Spleen (tissue), 11 donors: ENCODE results near the gene SEC24D. TPM values are rescaled to one million over a fixed set of nuclear protein-coding genes. Genes with fewer than 3 reads are reported as not detected.

Experiments used
- DNase-seq: peaks from one replicate; pipeline ENCODE4 v3.0.0-alpha.2; 2020
- H3K27ac ChIP-seq, 8 donors: fragments of 200-600 bp; sonication (generic) in 7 of 8; 1 replicate in 4 of 8; 2 replicates in 4 of 8; pipeline versions ENCODE4 v1.5.0 to v1.8.0; 2016 to 2021; ENCODE audit warnings: inconsistent platforms in 4 of 8, mild to moderate bottlenecking in 4 of 8, moderate library complexity in 1 of 8
- H3K27me3 ChIP-seq, 7 donors: fragments of 200-600 bp; sonication (generic) in 6 of 7; replicated peaks in 1 of 7; 1 replicate in 4 of 7; 2 replicates in 3 of 7; pipeline versions ENCODE4 v1.5.0 to v1.8.0; 2016 to 2021; ENCODE audit warnings: inconsistent platforms in 3 of 7, mild to moderate bottlenecking in 1 of 7
- H3K36me3 ChIP-seq, 6 donors: fragments of 200-600 bp; sonication (generic) in 5 of 6; 1 replicate in 4 of 6; 2 replicates in 2 of 6; pipeline versions ENCODE4 v1.5.0 to v1.8.0; 2016 to 2021; ENCODE audit warnings: inconsistent platforms in 2 of 6
- H3K4me1 ChIP-seq, 6 donors: fragments of 200-600 bp; sonication (generic) in 5 of 6; 1 replicate in 3 of 6; 2 replicates in 3 of 6; pipeline versions ENCODE4 v1.5.0 to v1.8.0; 2016 to 2021; ENCODE audit warnings: inconsistent platforms in 3 of 6
- H3K4me3 ChIP-seq, 8 donors: fragments of 200-600 bp; sonication (generic) in 7 of 8; 1 replicate in 4 of 8; 2 replicates in 4 of 8; pipeline versions ENCODE4 v1.5.0 to v1.8.0; 2016 to 2021; ENCODE audit warnings: inconsistent platforms in 4 of 8, mild to moderate bottlenecking in 4 of 8, moderate library complexity in 2 of 8
- H3K9me3 ChIP-seq, 8 donors: fragments of 200-600 bp; sonication (generic) in 7 of 8; 1 replicate in 4 of 8; 2 replicates in 4 of 8; pipeline versions ENCODE4 v1.5.0 to v1.8.0; 2016 to 2021; ENCODE audit warnings: inconsistent platforms in 4 of 8
- CTCF ChIP-seq, 11 experiments: fragments of 200-600 bp in 7 of 11; fragments of 450-650 bp in 4 of 11; sonication (generic) in 4 of 11; IDR thresholded peaks in 8 of 11; conservative IDR thresholded peaks in 3 of 11; 1 replicate in 7 of 11; 2 replicates in 4 of 11; pipeline versions ENCODE4 v1.4.0 to v1.8.0; 2016 to 2021; ENCODE audit warnings: antibody characterized with exemption in 11 of 11, inconsistent platforms in 4 of 11, mild to moderate bottlenecking in 1 of 11
- POLR2A ChIP-seq, 3 donors: fragments of 450-650 bp; IDR thresholded peaks; one replicate each; pipeline ENCODE4 v1.5.1; 2017; ENCODE audit warnings: antibody characterized with exemption in 3 of 3, mild to moderate bottlenecking in 1 of 3
- POLR2AphosphoS5 ChIP-seq, 3 donors: sonication (generic); formaldehyde crosslinking; IDR thresholded peaks; one replicate each; pipeline ENCODE4 v1.5.1; 2017; ENCODE audit warnings: antibody characterized with exemption in 3 of 3
- WGBS, 5 donors: extraction: QIAGEN DNeasy Blood & Tissue Kit in 3 of 5; methylation state at CpG; one replicate each; pipeline versions ENCODE4 v1.1.5 to v1.1.7; 2013 to 2018; 5-methylcytosine and 5-hydroxymethylcytosine counted together
- intact Hi-C: fragments of 100-400 bp; cut with DNase I; formaldehyde crosslinking; loops from one replicate; pipeline ENCODE4 v1.15.0; 2023; ENCODE audit warnings: low total_unique reads
- polyA plus RNA-seq, 3 donors: library from polyadenylated mRNA; stranded (reverse); fragments of 200-250 nt; gene quantifications; one replicate each; pipeline ENCODE4 v1.2.1, GENCODE V29; 2013
- total RNA-seq, 7 donors: library from RNA; depleted of rRNA in 3 of 7; stranded (reverse); fragments of >200 nt in 3 of 7; fragmentation: NEBNext Ultra II Directional in 4 of 7; extraction: Animal tissue kit (Norgen Biotek cat#: 25700) in 4 of 7; gene quantifications; one replicate each; pipeline versions ENCODE4 v1.1.0 to v1.2.1, GENCODE V29; 2016 to 2021
- donor health status: healthy with polysubstance abuse.
- donor health status: DM: no; HTN: no; CAD: no; lungs with moderate emphysema.
- donor health status: DM: no; HTN: no; CAD: no.
- donor health status: Bipolar disorder and iron deficiency.
- donor health status: healthy.
- donor health status: DM: no; HTN: no; CAD: no.
- donor health status: DM: yes; HTN: yes; CAD: no.

The SEC24D gene
- total and polyA plus RNA-seq, 10 donors, result 5.2 to 75.8 (median 55.2) TPM

- H3K9me3 ChIP-seq, result no peaks in the 10 kb centered on the region
- peaks cover 0 to 7% (median 1%) of the 10 kb centered on the region in 6 donors for H3K4me1 ChIP-seq
- no peak overlapping the region for H3K27ac ChIP-seq
- TF ChIP-seq CTCF (IDR thresholded peaks at IDR 0.05 in 8 of 11, conservative IDR thresholded peaks at IDR 0.05 in 3 of 11), result no peak
- no peak for TF ChIP-seq POLR2AphosphoS5 (IDR thresholded peaks at IDR 0.05)
- TF ChIP-seq POLR2A (IDR thresholded peaks at IDR 0.05), result no peak
- peaks cover 0 to 100% (median 60%) of the 10 kb centered on the region in 6 donors for H3K36me3 ChIP-seq
- intact Hi-C loops, result no loop called here
- no peaks in the 10 kb centered on the region for H3K27me3 ChIP-seq
- WGBS, 5 donors, result 88 to 100% (median 94%) methylated on average over 1 of the region's 1 CpG
- no peak overlapping the region for H3K4me3 ChIP-seq
- DNase-seq, result no peak
Measured at GRCh38 chr4:118803253-118803652, 32.7 kb downstream of the SEC24D start.

GRCh38 chr4:118801895-118802575 lies 33.9 kb downstream of the SEC24D start:
- Histone ChIP-seq H3K36me3 (peaks cover 0 to 100% (median 63%) of the 10 kb centered on the region in 6 donors), H3K9me3 (no peaks in the 10 kb centered on the region), H3K27ac (no peak overlapping the region), H3K4me1 (peaks cover 0 to 7% (median 1%) of the 10 kb centered on the region in 6 donors), H3K27me3 (no peaks in the 10 kb centered on the region), H3K4me3 (no peak overlapping the region)
- WGBS, 5 donors, result 75 to 93% (median 85%) methylated on average over 1 of the region's 1 CpG
- DNase-seq, result no peak
- intact Hi-C loops, result no loop called here
- TF ChIP-seq POLR2A (IDR thresholded peaks at IDR 0.05) (no peak), POLR2AphosphoS5 (IDR thresholded peaks at IDR 0.05) (no peak), CTCF (IDR thresholded peaks at IDR 0.05 in 8 of 11, conservative IDR thresholded peaks at IDR 0.05 in 3 of 11) (no peak)

- no peaks in the 10 kb centered on the region for H3K27me3 ChIP-seq
- intact Hi-C loops, result no loop called here
- no peak overlapping the region for H3K4me3 ChIP-seq
- DNase-seq, result no peak
- H3K4me1 ChIP-seq, result peaks cover 0 to 7% (median 1%) of the 10 kb centered on the region in 6 donors
- no peak overlapping the region for H3K27ac ChIP-seq
- no peak for TF ChIP-seq POLR2A (IDR thresholded peaks at IDR 0.05)
- TF ChIP-seq POLR2AphosphoS5 (IDR thresholded peaks at IDR 0.05), result no peak
- no peak for TF ChIP-seq CTCF (IDR thresholded peaks at IDR 0.05 in 8 of 11, conservative IDR thresholded peaks at IDR 0.05 in 3 of 11)
- H3K36me3 ChIP-seq, result peaks cover 2 to 100% (median 69%) of the 10 kb centered on the region in 6 donors
- H3K9me3 ChIP-seq, result no peaks in the 10 kb centered on the region
- 87 to 95% (median 95%) methylated on average over 9 of the region's 9 CpGs for WGBS, 5 donors
Measured at GRCh38 chr4:118799231-118799942, 36.5 kb downstream of the SEC24D start.

DNA sequence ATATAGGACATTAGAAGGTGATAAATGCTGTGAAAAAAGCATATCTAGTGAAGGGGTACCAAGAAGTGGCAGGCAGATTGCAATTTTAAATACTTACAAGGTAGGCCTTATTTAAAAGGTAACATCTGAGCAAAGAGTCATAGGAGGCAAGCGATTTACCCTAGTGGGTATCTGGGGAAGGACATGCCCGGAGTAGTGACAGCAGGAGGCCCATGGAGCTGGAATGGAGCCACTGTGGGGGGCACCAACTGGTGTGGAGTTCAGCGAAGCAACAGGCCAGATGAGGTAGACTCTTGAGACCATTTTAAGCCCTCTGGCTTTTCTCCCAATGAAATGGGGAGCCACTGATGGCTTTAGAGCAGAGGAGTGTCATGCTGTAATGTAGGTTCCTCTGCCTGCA lies 37.3 kb downstream of the SEC24D start:
- whole genome bisulfite sequencing, 5 donors, result 89 to 97% (median 96%) methylated on average over 3 of the region's 3 CpGs
- H3K27me3 ChIP-seq, result no peaks in the 10 kb centered on the region
- peaks cover 2 to 100% (median 68%) of the 10 kb centered on the region in 6 donors for H3K36me3 ChIP-seq
- no peaks in the 10 kb centered on the region for H3K9me3 ChIP-seq
- intact Hi-C loops, result no loop called here
- no peak for TF ChIP-seq POLR2A (IDR thresholded peaks at IDR 0.05)
- TF ChIP-seq CTCF (IDR thresholded peaks at IDR 0.05 in 8 of 11, conservative IDR thresholded peaks at IDR 0.05 in 3 of 11), result no peak
- TF ChIP-seq POLR2AphosphoS5 (IDR thresholded peaks at IDR 0.05), result no peak
- no peak overlapping the region for H3K27ac ChIP-seq
- DNase-seq, result no peak
- H3K4me1 ChIP-seq, result peaks cover 0 to 7% (median 1%) of the 10 kb centered on the region in 6 donors
- no peak overlapping the region for H3K4me3 ChIP-seq
